Activated T-cell treated with anti-CD3 and anti-CD28 coated beads, Interleukin-2, amount 50 U/mL, for 72 hours (primary cell): ENCODE measurements around the gene ERCC1. TPM values are rescaled to one million over a fixed set of nuclear protein-coding genes. Genes with fewer than 3 reads are reported as not detected.

Source experiments
- ATAC-seq, 2 donors: fragments of 150-1000 bp; cut with Tn5 transposase; replicated peaks in 1 of 2; 2 replicates each; pipeline ENCODE4 v1.10.0; 2021; ENCODE audit warnings: moderate library complexity in 2 of 2, mild to moderate bottlenecking in 1 of 2
- DNase-seq, 2 donors: peaks; one replicate each; pipeline ENCODE4 v3.0.0; 2021 to 2022; ENCODE audit warnings: mixed read lengths in 1 of 2
- H3K27ac Mint-ChIP-seq: one replicate; pipeline ENCODE4 v1.8.0; 2022; ENCODE audit warnings: mild to moderate bottlenecking, moderate library complexity, mixed read lengths
- H3K27me3 Mint-ChIP-seq: one replicate; pipeline ENCODE4 v1.8.0; 2022; ENCODE audit warnings: low read depth, mixed read lengths
- H3K36me3 Mint-ChIP-seq, 2 donors: one replicate each; pipeline ENCODE4 v1.8.0; 2022; ENCODE audit warnings: mixed read lengths in 2 of 2, mild to moderate bottlenecking in 1 of 2; ENCODE audit not compliant: insufficient read depth in 2 of 2
- H3K4me1 Mint-ChIP-seq: one replicate; pipeline ENCODE4 v1.8.0; 2022; ENCODE audit warnings: low read depth, mixed read lengths
- H3K4me3 Mint-ChIP-seq, 2 donors: one replicate each; pipeline ENCODE4 v1.8.0; 2022; ENCODE audit warnings: mild to moderate bottlenecking in 2 of 2, mixed read lengths in 2 of 2, moderate library complexity in 2 of 2
- H3K9me3 Mint-ChIP-seq, 2 donors: one replicate each; pipeline ENCODE4 v1.8.0; 2022; ENCODE audit warnings: mixed read lengths in 2 of 2
- total RNA-seq, 2 donors: library from RNA; stranded (reverse); gene quantifications; one replicate each; pipeline ENCODE4 v1.2.3, GENCODE V29; 2022

Gene ERCC1
- total RNA-seq, 2 donors from 2014 or later: 71.0 to 73.9 TPM

GRCh38 chr19:45448425-45448756 lies 24.7 kb upstream of the ERCC1 start:
- ATAC-seq (no peak), DNase-seq (no peak)
- Mint-ChIP-seq H3K9me3 (no peaks in the 10 kb centered on the region), H3K27ac (peak overlapping the region; percentile 56), H3K4me1 (peaks cover 57% of the 10 kb centered on the region), H3K36me3 (no peaks in the 10 kb centered on the region), H3K4me3 (peak overlapping the region in 1 of 2 donors; percentile 33), H3K27me3 (no peaks in the 10 kb centered on the region)

- no peaks in the 10 kb centered on the region for H3K9me3 Mint-ChIP-seq
- ATAC-seq: no peak
- H3K4me3 Mint-ChIP-seq: no peak overlapping the region
- peaks cover 62% of the 10 kb centered on the region for H3K4me1 Mint-ChIP-seq
- H3K27ac Mint-ChIP-seq: no peak overlapping the region
- DNase-seq: no peak
- no peaks in the 10 kb centered on the region for H3K27me3 Mint-ChIP-seq
- no peaks in the 10 kb centered on the region for H3K36me3 Mint-ChIP-seq
Observed at GRCh38 chr19:45446944-45447343, 23.2 kb upstream of the ERCC1 start.

- Mint-ChIP-seq H3K9me3 (no peaks in the 10 kb centered on the region), H3K27ac (no peak overlapping the region), H3K36me3 (no peaks in the 10 kb centered on the region), H3K4me1 (peaks cover 56% of the 10 kb centered on the region), H3K4me3 (no peak overlapping the region), H3K27me3 (no peaks in the 10 kb centered on the region)
- DNase-seq (peak; percentile 12 to 15), ATAC-seq (no peak)
Observed at GRCh38 chr19:45446295-45446694, 22.6 kb upstream of the ERCC1 start.

- no peaks in the 10 kb centered on the region for H3K36me3 Mint-ChIP-seq
- peak overlapping the region; percentile 88 for H3K4me3 Mint-ChIP-seq
- peaks cover 59% of the 10 kb centered on the region for H3K4me1 Mint-ChIP-seq
- no peak for ATAC-seq
- no peaks in the 10 kb centered on the region for H3K27me3 Mint-ChIP-seq
- H3K9me3 Mint-ChIP-seq: no peaks in the 10 kb centered on the region
- no peak overlapping the region for H3K27ac Mint-ChIP-seq
- no peak for DNase-seq
Observed at GRCh38 chr19:45445139-45445538, 21.4 kb upstream of the ERCC1 start.

GRCh38 chr19:45444318-45445041 lies 20.8 kb upstream of the ERCC1 start:
- H3K27ac Mint-ChIP-seq: no peak overlapping the region
- peaks cover 54% of the 10 kb centered on the region for H3K4me1 Mint-ChIP-seq
- peak; percentile 69 to 70 for ATAC-seq
- H3K27me3 Mint-ChIP-seq: no peaks in the 10 kb centered on the region
- H3K4me3 Mint-ChIP-seq: peak overlapping the region; percentile 88
- H3K9me3 Mint-ChIP-seq: no peaks in the 10 kb centered on the region
- peak; percentile 87 to 89 for DNase-seq
- H3K36me3 Mint-ChIP-seq: no peaks in the 10 kb centered on the region

DNA sequence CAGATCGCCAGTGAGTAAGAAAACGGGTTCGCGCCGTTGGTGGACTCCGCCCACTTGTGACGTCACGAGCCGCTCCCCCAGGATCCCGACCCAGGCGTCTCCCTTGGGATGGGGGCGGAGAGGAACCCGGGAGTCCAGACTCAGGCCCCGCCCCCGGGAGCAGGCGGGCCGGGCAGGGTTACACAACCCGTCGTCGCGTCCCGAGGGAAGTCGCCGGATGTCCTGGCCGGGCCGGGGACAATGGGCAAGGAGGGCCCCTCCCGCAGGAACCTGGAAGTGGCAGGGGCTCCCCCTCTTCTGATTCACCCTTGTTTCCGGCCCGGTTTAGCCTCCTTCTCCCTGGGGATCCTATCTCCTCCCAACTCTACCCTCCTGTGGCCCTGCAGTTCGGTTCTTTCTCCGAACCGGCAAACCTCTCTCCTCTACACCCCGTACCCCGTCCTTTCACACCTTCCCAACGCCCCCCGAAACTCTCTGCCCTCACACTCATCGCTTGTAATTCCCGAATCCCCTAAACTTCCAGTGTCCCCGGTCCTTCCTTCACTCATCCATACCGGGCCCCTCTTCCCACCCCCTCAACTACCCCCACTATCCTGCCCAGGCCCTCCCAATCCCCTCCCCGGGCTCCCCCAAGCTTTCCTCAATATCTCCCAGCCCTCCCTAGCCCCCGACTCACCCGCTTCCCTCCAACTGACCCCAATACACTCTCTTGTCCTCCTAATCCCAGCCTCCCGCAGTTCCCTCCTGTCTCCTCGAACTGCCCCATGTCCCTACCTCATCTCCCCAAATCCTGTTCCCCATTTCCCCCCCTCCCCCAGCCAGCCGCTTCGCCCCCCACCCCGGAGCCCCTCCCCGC lies 20.0 kb upstream of the ERCC1 start:
- H3K4me3 Mint-ChIP-seq: peak overlapping the region; percentile 88
- no peaks in the 10 kb centered on the region for H3K36me3 Mint-ChIP-seq
- H3K9me3 Mint-ChIP-seq: no peaks in the 10 kb centered on the region
- H3K27me3 Mint-ChIP-seq: no peaks in the 10 kb centered on the region
- ATAC-seq: peak; percentile 17 to 41
- H3K4me1 Mint-ChIP-seq: peaks cover 47% of the 10 kb centered on the region
- peak overlapping the region; percentile 67 for H3K27ac Mint-ChIP-seq
- peak; percentile 56 to 67 for DNase-seq

DNA sequence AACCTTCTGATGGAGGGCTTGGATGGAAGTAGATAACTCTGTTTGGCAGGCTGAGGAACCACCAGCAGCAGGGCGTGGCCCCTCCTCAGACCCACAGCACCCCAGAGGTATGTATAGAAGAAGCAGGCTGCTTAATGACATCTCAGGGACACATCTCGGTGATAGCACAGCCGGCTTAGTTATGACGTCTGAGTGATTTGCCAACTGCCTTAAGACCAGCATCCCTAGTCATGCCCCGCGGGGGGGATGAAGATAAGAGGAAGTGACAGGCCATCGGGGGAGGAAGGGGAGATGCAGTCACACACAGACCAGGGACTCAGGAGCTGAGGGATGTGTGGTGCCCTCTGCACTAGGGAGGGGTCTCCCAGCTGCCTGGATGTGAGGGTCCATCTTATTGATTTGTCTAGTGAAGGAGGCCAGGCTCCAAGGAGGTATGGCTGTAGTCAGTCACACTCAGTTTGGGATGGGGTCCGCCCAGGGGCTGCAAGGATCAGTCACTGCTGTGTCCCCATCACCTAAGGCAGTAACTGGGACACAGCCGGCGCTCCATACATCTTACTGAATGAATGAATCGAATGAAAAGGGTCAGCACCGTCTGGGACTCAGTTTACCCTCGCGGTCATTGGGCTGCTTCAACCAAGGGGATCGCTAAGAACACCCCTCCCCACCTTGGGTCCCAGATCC lies 19.2 kb upstream of the ERCC1 start:
- H3K27me3 Mint-ChIP-seq: no peaks in the 10 kb centered on the region
- peak in 1 of 2 donors; percentile 27 for DNase-seq
- ATAC-seq: no peak
- peak overlapping the region; percentile 88 for H3K4me3 Mint-ChIP-seq
- H3K27ac Mint-ChIP-seq: peak overlapping the region; percentile 2
- peaks cover 40% of the 10 kb centered on the region for H3K4me1 Mint-ChIP-seq
- H3K36me3 Mint-ChIP-seq: no peaks in the 10 kb centered on the region
- H3K9me3 Mint-ChIP-seq: no peaks in the 10 kb centered on the region

DNA sequence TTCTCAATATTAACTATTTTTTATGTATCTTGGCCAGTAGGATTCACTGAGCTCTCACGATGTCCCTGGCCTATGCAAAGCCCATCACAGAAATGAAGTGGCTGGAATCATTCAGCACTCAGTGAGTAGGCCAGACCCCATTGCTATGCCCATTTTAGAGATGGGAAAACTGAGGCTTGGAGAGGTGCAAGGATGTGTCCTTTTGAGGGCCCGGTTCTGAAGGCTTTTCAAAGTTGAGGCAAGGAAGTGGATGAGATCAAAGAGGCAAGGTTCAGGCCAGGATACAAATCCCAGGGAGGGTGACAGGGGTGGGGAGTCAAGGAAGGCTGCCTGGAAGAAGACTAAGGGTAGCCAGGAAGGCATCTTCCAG lies 18.7 kb upstream of the ERCC1 start:
- Mint-ChIP-seq H3K27ac (no peak overlapping the region), H3K4me3 (peak overlapping the region; percentile 88)

GRCh38 chr19:45440873-45441654 lies 17.3 kb upstream of the ERCC1 start:
- Mint-ChIP-seq H3K4me1 (peaks cover 38% of the 10 kb centered on the region), H3K9me3 (no peaks in the 10 kb centered on the region), H3K27me3 (no peaks in the 10 kb centered on the region), H3K36me3 (no peaks in the 10 kb centered on the region), H3K4me3 (peak overlapping the region; percentile 71 to 78), H3K27ac (no peak overlapping the region)
- DNase-seq: no peak
- no peak for ATAC-seq

More for the DNA sequence above, 18.7 kb upstream of the ERCC1 start:
- no peak for DNase-seq
- Mint-ChIP-seq H3K36me3 (no peaks in the 10 kb centered on the region), H3K27me3 (no peaks in the 10 kb centered on the region), H3K4me1 (peaks cover 40% of the 10 kb centered on the region), H3K9me3 (no peaks in the 10 kb centered on the region)
- no peak for ATAC-seq

DNA sequence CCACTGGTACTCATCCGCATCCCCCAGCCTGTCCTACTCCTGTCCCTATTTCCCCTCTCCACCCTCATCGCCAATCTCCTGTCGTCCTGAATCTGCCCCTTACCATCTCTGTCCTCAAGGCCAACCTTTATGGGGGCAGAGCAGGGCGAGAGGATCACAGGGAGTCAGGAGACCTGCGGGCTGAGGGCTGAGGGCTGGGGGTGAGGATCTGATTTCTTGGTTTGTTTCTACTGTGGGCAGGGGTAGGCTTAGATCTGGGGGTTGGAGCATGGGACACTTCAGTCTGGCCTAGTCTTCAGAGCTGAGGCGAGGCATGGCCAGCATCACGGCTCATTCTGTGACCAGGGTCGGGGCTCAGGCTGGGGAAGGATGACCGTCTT lies 16.5 kb upstream of the ERCC1 start:
- Mint-ChIP-seq H3K27me3 (no peaks in the 10 kb centered on the region), H3K4me3 (peak overlapping the region; percentile 71 to 78), H3K4me1 (peaks cover 36% of the 10 kb centered on the region), H3K27ac (no peak overlapping the region), H3K9me3 (no peaks in the 10 kb centered on the region), H3K36me3 (no peaks in the 10 kb centered on the region)
- DNase-seq (no peak), ATAC-seq (no peak)

DNA sequence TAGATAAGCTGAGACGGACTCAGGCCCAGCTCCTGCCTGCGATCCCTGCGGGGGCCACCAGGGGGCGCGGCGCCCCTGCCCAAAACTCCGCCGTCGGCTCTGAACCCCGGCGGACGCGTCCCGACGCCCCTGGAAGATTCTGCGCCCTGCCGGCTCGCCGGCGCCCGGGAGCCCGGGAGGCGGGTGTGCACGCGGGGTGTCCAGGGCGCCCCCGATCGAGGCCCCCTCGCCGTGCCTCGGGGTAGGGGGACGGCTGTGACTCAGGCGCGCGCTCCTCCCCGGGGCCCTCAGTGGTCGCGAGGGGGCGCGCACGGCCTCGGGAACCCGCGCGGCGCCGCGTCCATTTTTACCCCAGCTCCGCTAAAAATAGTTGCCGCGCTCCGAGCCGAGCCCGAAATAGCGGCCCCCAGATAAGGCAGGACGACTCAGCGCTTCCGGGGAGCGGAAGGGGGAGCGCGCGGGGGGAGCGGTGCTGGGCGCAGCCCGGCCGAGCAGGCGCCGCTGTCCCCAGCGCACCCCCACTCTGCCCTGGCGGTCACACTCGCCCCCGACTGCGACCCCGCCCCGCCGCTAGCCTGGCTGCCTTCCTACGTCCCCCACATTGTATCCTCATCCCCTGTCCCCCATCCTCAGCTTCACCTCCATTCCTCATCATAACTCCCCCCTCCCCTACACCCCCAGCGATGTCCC lies 16.0 kb upstream of the ERCC1 start:
- Mint-ChIP-seq H3K36me3 (no peaks in the 10 kb centered on the region), H3K4me3 (peak overlapping the region; percentile 71 to 78), H3K27me3 (no peaks in the 10 kb centered on the region), H3K27ac (no peak overlapping the region), H3K4me1 (peaks cover 36% of the 10 kb centered on the region), H3K9me3 (no peaks in the 10 kb centered on the region)
- peak; percentile 82 to 89 for DNase-seq
- peak; percentile 74 to 77 for ATAC-seq

DNA sequence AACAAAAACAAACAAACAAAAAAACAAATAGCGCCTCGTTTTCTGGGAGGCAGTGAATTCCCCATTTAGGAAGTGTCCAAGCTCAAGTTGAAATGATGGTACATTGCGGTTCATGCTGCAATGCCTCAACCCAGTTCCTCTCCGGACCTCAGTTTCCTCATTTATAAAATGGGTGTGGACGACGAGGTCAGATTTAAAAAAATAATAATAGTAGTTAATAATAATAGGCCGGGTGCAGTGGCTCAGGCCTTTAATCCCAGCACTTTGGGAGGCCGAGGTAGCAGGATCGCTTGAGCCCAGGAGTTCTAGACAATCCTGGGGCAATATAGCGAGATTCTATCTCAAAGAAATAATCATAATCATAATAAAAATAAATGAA lies 15.5 kb upstream of the ERCC1 start:
- peak overlapping the region; percentile 71 to 78 for H3K4me3 Mint-ChIP-seq
- H3K36me3 Mint-ChIP-seq: no peaks in the 10 kb centered on the region
- no peaks in the 10 kb centered on the region for H3K27me3 Mint-ChIP-seq
- no peaks in the 10 kb centered on the region for H3K9me3 Mint-ChIP-seq
- no peak for ATAC-seq
- DNase-seq: no peak
- no peak overlapping the region for H3K27ac Mint-ChIP-seq
- H3K4me1 Mint-ChIP-seq: peaks cover 30% of the 10 kb centered on the region
